ENCODE results near the gene NYNRIN. TPM values are rescaled to one million over a fixed set of nuclear protein-coding genes. Genes with fewer than 3 reads are reported as not detected.

NYNRIN gene
- total and polyA plus RNA-seq, 2 of the 8 experiments (the other 6 are each of a cell fraction or from before 2014, with no cell fraction given) = 15.2 to 18.3 TPM

DNA sequence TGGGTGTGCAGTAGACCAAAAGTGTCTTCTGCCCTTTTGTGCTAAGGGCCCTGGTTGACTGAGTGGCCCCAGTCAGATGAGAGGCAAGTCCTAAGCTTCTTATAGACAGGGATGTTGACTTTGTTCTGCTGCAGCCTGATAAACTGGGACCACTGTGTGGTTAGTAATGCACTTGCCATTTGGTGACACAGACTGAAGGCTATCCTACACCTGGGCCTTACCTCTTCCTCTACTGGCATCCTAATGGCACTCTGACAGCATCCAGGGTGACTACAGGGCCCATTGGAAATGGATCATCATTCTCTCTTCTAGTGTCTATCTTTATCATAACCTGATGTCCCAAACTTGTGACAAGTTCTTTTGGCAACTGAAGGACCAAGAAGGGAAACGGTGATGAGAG is 40.5 kb downstream of the NYNRIN start (continued):
- TF ChIP-seq ATF2 (IDR thresholded peaks at IDR 0.05; ENCODE audit: low read length) (no peak), SRF (IDR thresholded peaks at IDR 0.05; ENCODE audit: low read depth, low read length) (no peak), SP4 (IDR thresholded peaks at IDR 0.05; ENCODE audit: low read length) (no peak), SP2 (IDR thresholded peaks at IDR 0.05; ENCODE audit: low read length) (no peak), EGR1 (IDR thresholded peaks at IDR 0.05; ENCODE audit: borderline replicate concordance, low read depth, low read length) (no peak), TEAD4 (IDR thresholded peaks at IDR 0.05; ENCODE audit: low read depth, low read length) (no peak), SUZ12 (IDR thresholded peaks at IDR 0.05; ENCODE audit: low read length) (no peak), CHD2 (IDR thresholded peaks at IDR 0.05; ENCODE audit: low read length) (no peak)

Data from H1 (cell line).